NCI-H1092 (cell line): Measurements from ENCODE around the gene THADA.
"Not testable (repeated sequence)": the region's sequence is repeated elsewhere in the genome, so short reads cannot be mapped to it uniquely, and the experiment has no call there.

Experiments
- DNase-seq: peaks from one replicate; lab custom pipeline; 2025; lab: John Stamatoyannopoulos, UW

The THADA gene

GRCh38 chr2:43302961-43303494 is 292.8 kb downstream of the THADA start:
- no peak for DNase-seq

- DNase-seq, result no peak
These were observed 293.5 kb downstream of the THADA start for GRCh38 chr2:43302182-43302960.

- DNase-seq, result no peak
These were observed 294.9 kb downstream of the THADA start for GRCh38 chr2:43300781-43301583.

DNA sequence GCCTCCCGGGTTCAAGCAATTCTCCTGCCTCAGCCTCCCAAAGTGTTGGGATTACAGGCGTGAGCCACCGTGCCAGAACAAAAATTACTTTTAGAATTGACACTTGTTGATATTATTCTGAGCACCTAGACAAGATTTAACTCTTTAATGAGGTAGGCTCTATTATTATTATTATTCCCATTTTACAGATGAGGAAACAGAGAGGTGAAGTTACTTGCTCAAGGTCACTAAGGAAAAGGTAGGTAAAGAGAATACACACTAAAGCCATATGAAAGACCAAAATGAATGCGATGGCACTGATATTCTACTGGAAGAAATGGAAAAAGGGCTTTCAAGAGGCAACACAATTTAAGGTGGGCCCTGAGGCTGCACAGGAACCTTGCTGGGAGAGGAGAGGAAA is 295.6 kb downstream of the THADA start:
- DNase-seq, result no peak

DNA sequence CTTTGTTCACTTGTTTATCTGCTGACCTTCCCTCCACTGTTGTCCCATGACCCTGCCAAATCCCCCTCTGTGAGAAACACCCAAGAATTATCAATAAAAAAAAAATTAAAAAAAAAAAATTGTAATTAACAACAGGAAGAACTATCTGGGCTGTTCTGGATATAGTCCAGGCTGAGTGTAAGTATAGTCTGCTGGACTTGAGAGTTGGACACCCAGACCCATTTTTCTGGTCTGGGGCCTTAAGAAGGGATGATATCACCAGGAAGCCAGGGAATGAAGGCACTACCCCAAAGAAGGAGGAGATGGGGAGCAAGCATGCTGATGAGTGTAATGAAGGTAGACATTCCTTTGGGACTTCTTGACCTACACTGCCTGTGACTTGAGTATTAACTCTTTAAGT is 297.3 kb downstream of the THADA start:
- DNase-seq, result no peak

GRCh38 chr2:43297740-43298139 is 298.1 kb downstream of the THADA start:
- DNase-seq, result not testable (repeated sequence)

DNA sequence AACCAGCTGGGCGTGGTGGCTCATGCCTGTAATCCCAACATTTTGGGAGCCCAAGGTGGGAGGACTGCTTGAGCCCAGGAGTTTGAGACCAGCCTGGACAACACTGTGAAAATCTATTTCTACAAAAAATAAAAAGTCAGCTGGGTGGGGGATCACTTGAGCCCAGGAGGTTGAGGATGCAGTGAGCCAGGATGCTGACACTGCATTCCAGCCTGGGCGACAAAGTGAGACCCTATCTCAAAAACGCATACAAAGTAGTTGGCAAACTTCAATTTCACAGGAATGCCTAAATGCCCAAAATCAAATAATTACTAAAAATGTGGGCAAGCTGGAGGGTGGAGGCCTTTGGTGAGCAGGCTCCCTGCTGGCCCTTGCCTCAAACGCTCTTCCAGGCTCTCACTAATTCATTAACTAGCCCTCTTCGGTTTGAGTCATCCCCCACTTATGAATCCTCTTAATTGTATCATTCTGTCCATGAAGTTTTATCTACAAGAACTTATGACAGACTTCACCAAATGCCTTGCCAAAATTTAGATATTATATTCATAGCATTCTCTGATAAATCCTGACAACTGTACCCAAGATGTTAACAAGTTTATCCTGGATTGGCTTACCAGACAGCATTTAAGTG is 300.8 kb downstream of the THADA start:
- DNase-seq, result no peak

- DNase-seq, result no peak
These were observed 301.8 kb downstream of the THADA start for GRCh38 chr2:43293744-43294695.

- no peak for DNase-seq
These were observed 302.7 kb downstream of the THADA start for GRCh38 chr2:43292851-43293743.

GRCh38 chr2:43292297-43292696 is 303.5 kb downstream of the THADA start:
- DNase-seq, result no peak

DNA sequence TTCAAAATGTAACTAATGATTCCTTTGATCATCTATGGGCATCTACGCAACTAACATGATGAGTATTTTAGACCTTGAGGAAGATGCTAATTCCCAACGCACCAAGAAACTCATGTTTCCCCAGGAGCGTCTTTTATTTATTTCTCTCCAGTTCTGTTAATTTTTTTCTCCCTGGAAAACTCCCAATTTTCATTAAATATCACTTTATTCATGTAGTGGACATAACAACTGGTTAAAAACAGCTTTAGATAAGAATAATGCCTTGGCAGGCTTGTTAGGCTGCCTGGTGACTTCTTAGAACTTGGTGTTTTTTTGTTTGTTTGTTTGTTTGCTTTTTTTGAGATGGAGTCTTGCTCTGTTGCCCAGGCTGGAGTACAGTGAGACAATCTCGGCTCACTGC is 306.5 kb downstream of the THADA start:
- no peak for DNase-seq

DNA sequence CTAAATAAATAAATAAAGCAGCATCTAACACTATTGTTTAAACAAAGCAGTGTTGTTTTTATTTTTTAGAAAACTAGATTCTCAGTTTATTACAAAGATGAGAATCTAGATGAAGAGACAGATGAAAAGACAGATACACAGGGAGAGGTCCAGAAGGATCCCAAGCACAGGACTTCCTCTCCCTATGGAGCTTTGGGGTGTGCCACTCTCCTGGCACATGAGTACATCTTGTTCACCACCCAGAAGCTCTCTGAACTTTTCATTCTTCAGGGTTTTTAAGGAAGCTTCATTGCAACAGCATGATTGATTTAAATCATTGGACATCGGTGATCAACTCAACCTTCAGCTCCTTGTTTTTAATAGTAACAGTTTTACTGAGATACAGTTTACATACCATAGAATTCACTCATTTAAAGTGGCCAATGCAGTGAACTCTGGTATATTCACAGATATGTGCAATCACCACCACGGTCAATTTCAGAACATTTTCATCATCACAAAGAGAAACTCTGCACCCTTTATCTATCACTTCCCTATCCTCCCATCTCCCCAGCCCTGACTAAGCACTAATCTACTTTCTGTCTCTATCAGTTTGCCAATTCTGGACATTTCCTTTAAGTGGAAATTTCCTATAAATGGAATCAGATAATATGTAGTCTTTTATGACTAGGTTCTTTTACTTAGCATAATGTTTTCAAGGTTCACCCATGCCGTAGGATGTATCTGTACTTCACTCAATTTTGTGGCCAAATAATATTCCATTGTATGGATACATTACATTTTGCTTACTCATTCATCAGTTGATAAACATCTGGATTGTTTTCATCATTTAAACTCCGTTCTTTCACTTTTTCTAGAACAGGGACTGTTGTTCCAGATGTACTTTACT is 307.2 kb downstream of the THADA start:
- DNase-seq, result no peak

- DNase-seq, result no peak
These were observed 309.9 kb downstream of the THADA start for GRCh38 chr2:43285987-43286386.

- DNase-seq, result no peak
These were observed 310.9 kb downstream of the THADA start for GRCh38 chr2:43284967-43285366.

DNA sequence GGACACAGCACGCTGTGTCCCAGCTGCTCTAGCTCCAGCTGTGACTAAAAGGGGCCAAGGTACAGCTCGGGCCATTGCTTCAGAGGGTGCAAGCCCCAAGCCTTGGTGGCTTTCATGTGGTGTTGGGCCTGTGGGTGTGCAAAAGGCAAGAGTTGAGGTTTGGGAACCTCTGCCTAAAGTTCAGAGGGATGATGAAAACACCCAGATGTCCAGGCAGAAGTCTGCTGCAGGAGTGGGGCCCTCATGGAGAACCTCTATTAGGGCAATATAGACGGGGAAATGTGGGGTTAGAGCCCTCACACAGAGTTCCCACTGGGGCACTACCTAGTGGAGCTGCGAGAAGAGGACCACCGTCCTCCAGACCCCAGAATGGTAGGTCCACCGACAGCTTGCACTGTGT is 311.5 kb downstream of the THADA start:
- DNase-seq, result not testable (repeated sequence)

- no peak for DNase-seq
These were observed 314.8 kb downstream of the THADA start for GRCh38 chr2:43280994-43281393.

- no peak for DNase-seq
These were observed 316.5 kb downstream of the THADA start for GRCh38 chr2:43279317-43279840.

GRCh38 chr2:43278564-43279220 is 317.1 kb downstream of the THADA start:
- no peak for DNase-seq

- DNase-seq, result no peak
These were observed 318.9 kb downstream of the THADA start for GRCh38 chr2:43276962-43277391.
